GM12878 (cell line): ENCODE data around the gene IRF8. TPM values are rescaled to one million over a fixed set of nuclear protein-coding genes. Genes with fewer than 3 reads are reported as not detected.
"Not testable (repeated sequence)": the region's sequence is repeated elsewhere in the genome, so short reads cannot be mapped to it uniquely, and the experiment has no call there.

Source experiments
- ATAC-seq: fragments of 200-7000 bp; cut with Tn5 transposase; 3 replicates; pipeline ENCODE4 v1.9.1; 2020; ENCODE audit warnings: mild to moderate bottlenecking, moderate library complexity
- BruUV-seq: library from RNA; stranded (reverse); fragments of 400-500 nt; replicated peaks from 2 replicates; lab custom pipeline; 2021; lab: Mats Ljungman, UMichigan
- CTCF ChIA-PET: fragments of 300-600 bp; sonication (Branson Sonifier 250); formaldehyde crosslinking; extraction: SDS; loops from one replicate; lab custom pipeline; 2021; ENCODE audit warnings: inconsistent platforms; lab: Yijun Ruan, JAX
- POLR2A ChIA-PET: fragments of 350-600 bp; formaldehyde crosslinking; extraction: SDS; loops from one replicate; lab custom pipeline; 2021; ENCODE audit warnings: inconsistent platforms; lab: Charles Lee
- RAD21 ChIA-PET: fragments of 300-600 bp; sonication (Branson Sonifier 250); formaldehyde crosslinking; loops from one replicate; lab custom pipeline; 2023; ENCODE audit warnings: antibody characterized with exemption; ENCODE audit not compliant: unreplicated experiment; lab: Charles Lee
- SMC1A ChIA-PET: fragments of 300-600 bp; sonication (Branson Sonifier 250); formaldehyde crosslinking; loops from one replicate; lab custom pipeline; 2023; ENCODE audit not compliant: unreplicated experiment, uncharacterized antibody; lab: Charles Lee
- DNase-seq: peaks from one replicate; pipeline ENCODE4 v3.0.0-alpha.2; 2011; ENCODE audit warnings: low read depth, low spot score
- FAIRE-seq: peaks from 3 replicates; lab custom pipeline; 2011; peaks lifted over from hg19 to GRCh38; lab: Jason Lieb, UNC
- H2AFZ ChIP-seq: 2 replicates; pipeline ENCODE4 v1.6.0; 2011; ENCODE audit warnings: low read depth, low read length, control low read depth; ENCODE audit not compliant: control insufficient read depth
- H3K27ac ChIP-seq: 2 replicates; pipeline ENCODE4 v1.5.1; 2011; ENCODE audit warnings: control low read depth; ENCODE audit not compliant: control insufficient read depth, insufficient read depth
- H3K27me3 ChIP-seq, 2 experiments: replicated peaks in 1 of 2; 2 replicates each; pipeline versions ENCODE4 v1.6.0 to v1.6.1; 2011; ENCODE audit warnings: low read length in 1 of 2; ENCODE audit not compliant: control insufficient read depth in 2 of 2, insufficient read depth in 2 of 2
- H3K36me3 ChIP-seq, 2 experiments: 2 replicates each; pipeline ENCODE4 v1.5.1; 2011; ENCODE audit warnings: low read length in 1 of 2; ENCODE audit not compliant: control insufficient read depth in 2 of 2, insufficient read depth in 2 of 2
- H3K4me1 ChIP-seq: 2 replicates; pipeline ENCODE4 v1.6.1; 2011; ENCODE audit warnings: mild to moderate bottlenecking, low read length, moderate library complexity, mixed read lengths; ENCODE audit not compliant: control insufficient read depth, insufficient read depth
- H3K4me2 ChIP-seq: 2 replicates; pipeline ENCODE4 v1.6.0; 2011; ENCODE audit warnings: control low read depth; ENCODE audit not compliant: control insufficient read depth, insufficient read depth
- H3K4me3 ChIP-seq: fragments of 200-600 bp; sonication (generic); 2 replicates; pipeline ENCODE4 v1.5.1; 2016
- H3K79me2 ChIP-seq: 2 replicates; pipeline ENCODE4 v1.6.0; 2011; ENCODE audit warnings: low read length; ENCODE audit not compliant: control insufficient read depth, insufficient read depth
- H3K9ac ChIP-seq: 2 replicates; pipeline ENCODE4 v1.8.0; 2011; ENCODE audit warnings: low read length, control low read depth, mixed read lengths; ENCODE audit not compliant: control insufficient read depth, insufficient read depth
- H3K9me3 ChIP-seq: replicated peaks from 3 replicates; pipeline ENCODE4 v1.5.1; 2011; ENCODE audit warnings: mild to moderate bottlenecking, low read length; ENCODE audit not compliant: control insufficient read depth, insufficient read depth
- H4K20me1 ChIP-seq: 2 replicates; pipeline ENCODE4 v1.6.0; 2011; ENCODE audit not compliant: control insufficient read depth, insufficient read depth
- MEF2A ChIP-seq: IDR thresholded peaks from 2 replicates; pipeline ENCODE4 v1.6.1; 2011; ENCODE audit warnings: low read depth, mild to moderate bottlenecking, low read length, moderate library complexity; ENCODE audit not compliant: insufficient read depth
- ZNF622 ChIP-seq: fragments of 450-650 bp; IDR thresholded peaks from 2 replicates; pipeline ENCODE4 v1.6.1; 2017; ENCODE audit warnings: mild to moderate bottlenecking, inconsistent platforms
- WGBS: methylation state at CpG from one replicate; pipeline ENCODE4 v1.1.6; 2016; ENCODE audit warnings: low lambda C conversion rate; ENCODE audit not compliant: insufficient replicate concordance, insufficient coverage; ENCODE audit errors: missing lambda C conversion rate; 5-methylcytosine and 5-hydroxymethylcytosine counted together
- in situ Hi-C: fragments of 300-500 bp; cut with MboI; formaldehyde crosslinking; loops from 9 replicates; pipeline ENCODE4 v1.14.3; 2018; ENCODE audit warnings: mixed read lengths
- intact Hi-C: fragments of 100-400 bp; cut with micrococcal nuclease; formaldehyde crosslinking; loops from one replicate; pipeline ENCODE4 v1.14.2; 2022; ENCODE audit not compliant: unreplicated experiment
- polyA plus RNA-seq, 11 experiments: library from polyadenylated mRNA; depleted of rRNA in 4 of 11; unstranded in 6 of 11; stranded (reverse) in 5 of 11; fragments of >200 nt; fragmentation: Nextera tagmentation in 4 of 11; fragmentation: Illumina TruSeq in 1 of 11; extraction: Ambion mirVana in 4 of 11; extraction: Trizol in 1 of 11; gene quantifications; 1 replicate in 1 of 11; 2 replicates in 10 of 11; pipeline versions ENCODE4 v1.2.1 to v1.2.3, GENCODE V29; 2011 to 2016; ENCODE audit warnings: inconsistent platforms in 2 of 11, missing spikeins in 2 of 11, low read depth in 1 of 11
- total RNA-seq, 4 experiments: library from RNA; depleted of rRNA in 3 of 4; stranded (reverse); fragments of >200 nt in 3 of 4; fragmentation: Illumina TruSeq in 1 of 4; extraction: Trizol in 1 of 4; gene quantifications; 2 replicates each; pipeline versions ENCODE4 v1.2.1 to v1.2.3, GENCODE V29; 2013 to 2021

IRF8 gene
- total and polyA plus RNA-seq, 10 of the 15 experiments (the other 5 are each of a cell fraction or from before 2014, with no cell fraction given), result 17.1 to 237 (median 172) TPM

DNA sequence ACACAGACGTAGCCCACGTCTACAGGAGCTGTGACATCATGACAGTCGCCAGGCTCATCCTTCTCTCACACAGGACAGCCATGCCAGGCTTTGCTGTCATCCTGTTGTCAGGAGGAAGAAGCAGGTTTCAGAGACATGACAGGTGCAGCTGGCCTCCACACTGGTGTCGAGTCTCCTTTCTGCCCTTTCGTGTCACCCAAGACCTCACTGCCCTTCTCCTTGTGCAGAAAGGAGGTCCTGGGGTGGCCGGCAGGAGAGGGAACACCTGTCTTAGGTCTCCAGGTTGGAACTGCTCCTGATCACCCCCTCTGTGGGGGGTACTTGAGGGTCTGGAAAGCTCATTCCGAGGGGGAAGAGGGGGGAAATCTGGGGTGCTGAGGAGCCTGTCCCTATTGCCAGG, 41.6 kb upstream of the IRF8 start:
- no peak overlapping the region for H3K4me3 ChIP-seq
- no peaks in the 10 kb centered on the region for H4K20me1 ChIP-seq
- H3K4me1 ChIP-seq, result peaks cover 42% of the 10 kb centered on the region
- no TSS peak for BruUV-seq
- DNase-seq (no peak), ATAC-seq (no peak), FAIRE-seq (no peak)
- SMC1A ChIA-PET, result interaction anchor here (0.7 to 1.6 kb wide), 4 partner anchors 25 to 46 kb away, joined by 3 to 4 read pairs (median 3); no protein-coding TSS in a partner anchor
- H3K9ac ChIP-seq, result no peak overlapping the region
- H3K27me3 ChIP-seq, result no peaks in the 10 kb centered on the region
- in situ Hi-C loops, result no loop called here
- H3K4me2 ChIP-seq, result no peak overlapping the region
- CTCF ChIA-PET, result interaction anchor here (0.9 to 1.0 kb wide), 2 partner anchors 35 to 171 kb away, joined by 3 read pairs; no protein-coding TSS in a partner anchor
- intact Hi-C loops, result no loop called here
- no peaks in the 10 kb centered on the region for H3K36me3 ChIP-seq
- TF ChIP-seq ZNF622, result no peak
- TF ChIP-seq MEF2A, result no peak
- POLR2A ChIA-PET, result no interaction called here
- no peak overlapping the region for H2AFZ ChIP-seq
- WGBS, result 77% methylated on average over 7 of the region's 7 CpGs
- H3K27ac ChIP-seq, result no peak overlapping the region
- peaks cover 3% of the 10 kb centered on the region for H3K9me3 ChIP-seq
- RAD21 ChIA-PET, result interaction anchor here (1.5 kb wide), 1 partner anchor 40 kb away, joined by 3 read pairs; no protein-coding TSS in a partner anchor
- H3K79me2 ChIP-seq, result no peaks in the 10 kb centered on the region

DNA sequence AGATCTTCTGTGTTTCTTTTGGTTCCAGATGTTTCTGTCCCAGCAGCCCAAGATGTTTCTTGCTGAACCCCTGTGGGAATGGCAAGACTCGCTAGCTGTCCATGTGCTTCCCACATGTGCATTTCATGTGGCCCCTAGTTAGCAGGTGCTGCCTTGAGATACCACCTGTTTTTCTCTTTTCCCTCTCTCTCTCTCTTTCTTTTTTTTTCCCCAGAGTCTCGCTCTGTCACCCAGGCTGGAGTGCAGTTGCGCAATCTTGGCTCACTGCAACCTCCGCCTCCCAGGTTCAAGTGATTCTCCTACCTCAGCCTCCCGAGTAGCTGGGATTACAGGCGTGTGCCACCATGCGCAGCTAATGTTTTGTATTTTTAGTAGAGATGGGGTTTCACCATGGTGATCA, 40.4 kb upstream of the IRF8 start:
- H3K27ac ChIP-seq, H4K20me1 ChIP-seq, ATAC-seq, POLR2A ChIA-PET, H3K27me3 ChIP-seq, H3K4me3 ChIP-seq, H3K79me2 ChIP-seq, FAIRE-seq, DNase-seq, BruUV-seq, intact Hi-C loops, H3K4me2 ChIP-seq, in situ Hi-C loops, H3K9me3 ChIP-seq, H2AFZ ChIP-seq, H3K9ac ChIP-seq, H3K36me3 ChIP-seq: not testable (repeated sequence)
- H3K4me1 ChIP-seq, result peaks cover 42% of the 10 kb centered on the region
- 92% methylated on average over 6 of the region's 7 CpGs for WGBS
- ChIA-PET CTCF (interaction anchor here (1.1 to 1.3 kb wide), 2 partner anchors 8 to 37 kb away, joined by 4 to 6 read pairs; no protein-coding TSS in a partner anchor), SMC1A (interaction anchor here (0.9 to 1.6 kb wide), 5 partner anchors 37 to 129 kb away, joined by 3 to 6 read pairs (median 4); no protein-coding TSS in a partner anchor), RAD21 (interaction anchor here (1.3 to 1.5 kb wide), 2 partner anchors 34 to 39 kb away, joined by 3 to 4 read pairs; no protein-coding TSS in a partner anchor)
